ENCODE measurements around the gene MPHOSPH8. TPM values are rescaled to one million over a fixed set of nuclear protein-coding genes. Genes with fewer than 3 reads are reported as not detected.
"Not testable (repeated sequence)": the region's sequence is repeated elsewhere in the genome, so short reads cannot be mapped to it uniquely, and the experiment has no call there.

Gene MPHOSPH8
- total and polyA plus RNA-seq, 10 donors = 16.6 to 59.6 (median 42.2) TPM

GRCh38 chr13:19695428-19695827 is 62.0 kb downstream of the MPHOSPH8 start:
- no peak for DNase-seq
- 89 to 96% (median 93%) methylated on average over 1 of the region's 1 CpG for WGBS, 5 donors
- Histone ChIP-seq H3K4me1 (no peaks in the 10 kb centered on the region), H3K4me3 (no peak overlapping the region), H3K9me3 (no peaks in the 10 kb centered on the region), H3K36me3 (peaks cover 0 to 42% (median 0%) of the 10 kb centered on the region in 6 donors), H3K27ac (no peak overlapping the region), H3K27me3 (replicated peaks in 1 of 7) (no peaks in the 10 kb centered on the region)
- intact Hi-C loops (cut with DNase I; ENCODE audit: low total_unique reads) = no loop called here
- TF ChIP-seq CTCF (IDR thresholded peaks at IDR 0.05 in 8 of 11, conservative IDR thresholded peaks at IDR 0.05 in 3 of 11) (no peak), POLR2AphosphoS5 (IDR thresholded peaks at IDR 0.05) (no peak), POLR2A (IDR thresholded peaks at IDR 0.05) (no peak)

- intact Hi-C loops (cut with DNase I; ENCODE audit: low total_unique reads) = no loop called here
- no peak for TF ChIP-seq POLR2A (IDR thresholded peaks at IDR 0.05)
- no peak for TF ChIP-seq POLR2AphosphoS5 (IDR thresholded peaks at IDR 0.05)
- no peak for TF ChIP-seq CTCF (IDR thresholded peaks at IDR 0.05 in 8 of 11, conservative IDR thresholded peaks at IDR 0.05 in 3 of 11)
- no peak for DNase-seq
- H3K36me3 ChIP-seq = peaks cover 0 to 38% (median 0%) of the 10 kb centered on the region in 6 donors
- WGBS, 5 donors = 64 to 81% (median 78%) methylated on average over 3 of the region's 3 CpGs
- no peak overlapping the region for H3K27ac ChIP-seq
- no peaks in the 10 kb centered on the region for H3K27me3 ChIP-seq (replicated peaks in 1 of 7)
- no peaks in the 10 kb centered on the region for H3K9me3 ChIP-seq
- no peak overlapping the region for H3K4me3 ChIP-seq
- no peaks in the 10 kb centered on the region for H3K4me1 ChIP-seq
Observed at GRCh38 chr13:19695829-19696228, 62.4 kb downstream of the MPHOSPH8 start.

GRCh38 chr13:19700963-19701362 is 67.5 kb downstream of the MPHOSPH8 start:
- DNase-seq; H3K9me3 ChIP-seq; H3K4me1 ChIP-seq; H3K4me3 ChIP-seq; intact Hi-C loops (cut with DNase I; ENCODE audit: low total_unique reads); H3K27ac ChIP-seq; H3K27me3 ChIP-seq (replicated peaks in 1 of 7): not testable (repeated sequence)
- peaks cover 0 to 21% (median 0%) of the 10 kb centered on the region in 6 donors for H3K36me3 ChIP-seq
- 85 to 96% (median 90%) methylated on average over 3 to 4 of the region's 5 CpGs for WGBS, 5 donors

GRCh38 chr13:19701619-19702018 is 68.2 kb downstream of the MPHOSPH8 start:
- H3K4me1 ChIP-seq; H3K27ac ChIP-seq; intact Hi-C loops (cut with DNase I; ENCODE audit: low total_unique reads); H3K4me3 ChIP-seq; H3K27me3 ChIP-seq (replicated peaks in 1 of 7); DNase-seq; H3K9me3 ChIP-seq: not testable (repeated sequence)
- peaks cover 0 to 24% (median 0%) of the 10 kb centered on the region in 6 donors for H3K36me3 ChIP-seq

- H3K4me1 ChIP-seq; H3K9me3 ChIP-seq; DNase-seq; intact Hi-C loops (cut with DNase I; ENCODE audit: low total_unique reads); H3K27me3 ChIP-seq (replicated peaks in 1 of 7); H3K27ac ChIP-seq; H3K4me3 ChIP-seq: not testable (repeated sequence)
- peaks cover 0 to 26% (median 0%) of the 10 kb centered on the region in 6 donors for H3K36me3 ChIP-seq
- 88 to 95% (median 90%) methylated on average over 6 of the region's 6 CpGs for WGBS, 5 donors
Observed at GRCh38 chr13:19704256-19704655, 70.8 kb downstream of the MPHOSPH8 start.

- H3K9me3 ChIP-seq; H3K4me1 ChIP-seq; H3K27ac ChIP-seq; H3K4me3 ChIP-seq; H3K27me3 ChIP-seq (replicated peaks in 1 of 7); DNase-seq; intact Hi-C loops (cut with DNase I; ENCODE audit: low total_unique reads): not testable (repeated sequence)
- WGBS, 5 donors = 92 to 100% (median 100%) methylated on average over 1 of the region's 1 CpG
- peaks cover 0 to 26% (median 0%) of the 10 kb centered on the region in 6 donors for H3K36me3 ChIP-seq
Observed at GRCh38 chr13:19709039-19709438, 75.6 kb downstream of the MPHOSPH8 start.

- H3K27ac ChIP-seq; H3K4me1 ChIP-seq; H3K9me3 ChIP-seq; H3K4me3 ChIP-seq; DNase-seq; H3K27me3 ChIP-seq (replicated peaks in 1 of 7); intact Hi-C loops (cut with DNase I; ENCODE audit: low total_unique reads): not testable (repeated sequence)
- peaks cover 0 to 25% (median 0%) of the 10 kb centered on the region in 6 donors for H3K36me3 ChIP-seq
Observed at GRCh38 chr13:19709782-19710181, 76.3 kb downstream of the MPHOSPH8 start.

All from spleen (tissue), 11 donors.